ENCODE data around the gene REX1BD.
"Not testable (repeated sequence)": the region's sequence is repeated elsewhere in the genome, so short reads cannot be mapped to it uniquely, and the experiment has no call there.

Gene REX1BD

GRCh38 chr19:18580311-18580710, 8.3 kb upstream of the REX1BD start:
- no peak for DNase-seq

GRCh38 chr19:18586306-18586705, 2.3 kb upstream of the REX1BD start:
- peak; percentile 59 to 60 for DNase-seq

GRCh38 chr19:18587561-18587960, 1.0 kb upstream of the REX1BD start:
- no peak for DNase-seq

- no peak for DNase-seq
Observed at GRCh38 chr19:18587962-18588610, 512 bp upstream of the REX1BD start.

- peak; percentile 54 to 58 for DNase-seq
Observed at GRCh38 chr19:18589380-18590272, 1.0 kb downstream of the REX1BD start.

GRCh38 chr19:18590273-18591272, 2.0 kb downstream of the REX1BD start:
- DNase-seq: peak; percentile 16 to 17

- DNase-seq: no peak
Observed at GRCh38 chr19:18591735-18592385, 3.3 kb downstream of the REX1BD start.

- DNase-seq: not testable (repeated sequence)
Observed at GRCh38 chr19:18592732-18593131, 4.1 kb downstream of the REX1BD start.

GRCh38 chr19:18593367-18594095, 4.9 kb downstream of the REX1BD start:
- DNase-seq: no peak

- DNase-seq: peak; percentile 51 to 69
Observed at GRCh38 chr19:18594096-18594823, 5.7 kb downstream of the REX1BD start.

GRCh38 chr19:18594824-18595373, 6.3 kb downstream of the REX1BD start:
- no peak for DNase-seq

GRCh38 chr19:18595475-18595874, 6.9 kb downstream of the REX1BD start:
- no peak for DNase-seq

- DNase-seq: peak; percentile 68 to 78
Observed at GRCh38 chr19:18596752-18597157, 8.2 kb downstream of the REX1BD start.

GRCh38 chr19:18597809-18598660, 9.4 kb downstream of the REX1BD start:
- no peak for DNase-seq

- no peak for DNase-seq
Observed at GRCh38 chr19:18599485-18599884, 10.9 kb downstream of the REX1BD start.

- DNase-seq: not testable (repeated sequence)
Observed at GRCh38 chr19:18600692-18601397, 12.2 kb downstream of the REX1BD start.

- DNase-seq: no peak
Observed at GRCh38 chr19:18601875-18602274, 13.3 kb downstream of the REX1BD start.

- DNase-seq: peak in 1 of 2 donors; percentile 4
Observed at GRCh38 chr19:18603255-18603957, 14.8 kb downstream of the REX1BD start.

Data from inflammatory macrophage treated with lipopolysaccharide for 1 hour (primary cell).